Measurements from ENCODE around the gene NHLRC4.

NHLRC4 gene

GRCh38 chr16:554640-555365, 12.0 kb upstream of the NHLRC4 start:
- no peak for DNase-seq

GRCh38 chr16:555528-556473, 11.0 kb upstream of the NHLRC4 start:
- no peak for DNase-seq

- no peak for DNase-seq
Observed at GRCh38 chr16:556474-557173, 10.2 kb upstream of the NHLRC4 start.

GRCh38 chr16:557463-558297, 9.1 kb upstream of the NHLRC4 start:
- no peak for DNase-seq

GRCh38 chr16:558298-559020, 8.3 kb upstream of the NHLRC4 start:
- DNase-seq: no peak

- no peak for DNase-seq
Observed at GRCh38 chr16:559021-559380, 7.8 kb upstream of the NHLRC4 start.

GRCh38 chr16:559411-560203, 7.2 kb upstream of the NHLRC4 start:
- DNase-seq: no peak

GRCh38 chr16:560204-560700, 6.6 kb upstream of the NHLRC4 start, which contains the start of gene PRR35:
Gene PRR35, plus strand, starts transcription at chr16:560394. Its CDS starts 2,901 bp downstream, at chr16:563295.
- DNase-seq: no peak

GRCh38 chr16:560701-561412, 5.9 kb upstream of the NHLRC4 start:
- no peak for DNase-seq

GRCh38 chr16:561413-561794, 5.4 kb upstream of the NHLRC4 start:
- DNase-seq: no peak

- no peak for DNase-seq
Observed at GRCh38 chr16:561957-562938, 4.6 kb upstream of the NHLRC4 start.

- DNase-seq: no peak
Observed at GRCh38 chr16:563072-563644, 3.6 kb upstream of the NHLRC4 start.

- no peak for DNase-seq
Observed at GRCh38 chr16:564690-565418, 2.0 kb upstream of the NHLRC4 start.

- DNase-seq: no peak
Observed at GRCh38 chr16:565419-566330, 1.1 kb upstream of the NHLRC4 start.

GRCh38 chr16:567373-568256, 810 bp downstream of the NHLRC4 start:
- DNase-seq: no peak
